Activated naive CD8-positive, alpha-beta T cell treated with anti-CD3 and anti-CD28 coated beads, Interleukin-2, amount 50 U/mL, for 16 hours (primary cell): ENCODE results near the gene PLCB4.

ENCODE experiments used
- DNase-seq: peaks from one replicate; pipeline ENCODE4 v3.0.0-alpha.2; 2020; ENCODE audit warnings: low read depth, low spot score

The PLCB4 gene

DNA sequence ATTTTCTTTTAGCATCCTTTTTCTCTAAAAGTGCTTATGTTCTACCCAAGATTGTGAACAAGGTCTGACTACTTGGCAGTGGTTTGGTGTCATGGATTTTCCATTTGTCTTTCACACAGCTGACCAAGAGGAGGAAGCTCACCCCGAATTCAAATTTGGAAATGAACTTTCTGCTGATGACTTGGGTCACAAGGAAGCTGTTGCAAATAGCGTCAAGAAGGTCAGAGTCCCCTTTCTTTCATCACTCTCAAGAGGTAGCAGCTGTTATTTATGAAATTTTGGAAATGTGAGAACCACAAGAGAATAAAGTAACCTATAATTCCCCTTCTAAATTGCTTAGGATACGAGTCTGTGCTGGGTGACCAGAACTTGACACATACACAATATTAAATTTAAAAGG is 332.5 kb downstream of the PLCB4 start:
- no peak for DNase-seq

DNA sequence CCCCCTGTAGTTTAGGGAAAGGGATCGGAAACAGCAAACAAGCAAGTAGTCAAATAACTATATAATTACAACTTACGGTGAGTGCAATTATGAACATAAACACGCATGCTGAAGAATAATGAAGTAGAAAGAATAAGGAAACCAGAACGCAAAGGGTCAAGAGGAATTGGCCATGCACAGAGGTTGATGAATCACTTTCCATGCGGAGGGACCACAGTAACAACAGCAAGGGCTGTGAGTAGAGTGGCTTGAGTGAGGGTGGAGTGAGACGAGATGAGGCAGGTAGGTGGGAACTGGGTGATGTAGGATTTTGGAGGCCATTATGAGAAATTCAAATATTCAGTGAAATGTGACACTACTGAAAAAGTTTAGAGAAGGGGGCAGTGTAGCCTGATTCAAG is 333.3 kb downstream of the PLCB4 start:
- no peak for DNase-seq

DNA sequence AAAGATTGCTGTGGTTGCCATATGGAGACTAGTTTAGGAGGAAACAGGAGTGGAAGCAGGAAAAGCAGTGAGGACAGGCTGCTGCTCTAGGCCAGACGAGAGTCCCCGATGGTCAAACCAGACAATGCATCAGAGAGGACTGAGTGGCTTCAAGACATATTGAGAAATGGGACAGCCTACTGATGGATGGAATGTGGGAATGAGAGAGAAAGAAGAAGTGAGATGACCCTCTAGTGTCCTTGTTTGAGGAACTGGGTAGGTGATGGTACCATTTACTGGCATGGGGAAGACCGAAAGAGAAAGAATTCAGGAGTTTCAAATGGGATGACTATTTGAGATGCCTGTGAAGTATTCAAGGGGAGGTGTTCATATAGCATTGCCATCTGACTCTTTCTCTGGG is 333.7 kb downstream of the PLCB4 start:
- no peak for DNase-seq

- DNase-seq: no peak
These were observed 334.6 kb downstream of the PLCB4 start for GRCh38 chr20:9403448-9403847.

- no peak for DNase-seq
These were observed 339.0 kb downstream of the PLCB4 start for GRCh38 chr20:9407805-9408421.

DNA sequence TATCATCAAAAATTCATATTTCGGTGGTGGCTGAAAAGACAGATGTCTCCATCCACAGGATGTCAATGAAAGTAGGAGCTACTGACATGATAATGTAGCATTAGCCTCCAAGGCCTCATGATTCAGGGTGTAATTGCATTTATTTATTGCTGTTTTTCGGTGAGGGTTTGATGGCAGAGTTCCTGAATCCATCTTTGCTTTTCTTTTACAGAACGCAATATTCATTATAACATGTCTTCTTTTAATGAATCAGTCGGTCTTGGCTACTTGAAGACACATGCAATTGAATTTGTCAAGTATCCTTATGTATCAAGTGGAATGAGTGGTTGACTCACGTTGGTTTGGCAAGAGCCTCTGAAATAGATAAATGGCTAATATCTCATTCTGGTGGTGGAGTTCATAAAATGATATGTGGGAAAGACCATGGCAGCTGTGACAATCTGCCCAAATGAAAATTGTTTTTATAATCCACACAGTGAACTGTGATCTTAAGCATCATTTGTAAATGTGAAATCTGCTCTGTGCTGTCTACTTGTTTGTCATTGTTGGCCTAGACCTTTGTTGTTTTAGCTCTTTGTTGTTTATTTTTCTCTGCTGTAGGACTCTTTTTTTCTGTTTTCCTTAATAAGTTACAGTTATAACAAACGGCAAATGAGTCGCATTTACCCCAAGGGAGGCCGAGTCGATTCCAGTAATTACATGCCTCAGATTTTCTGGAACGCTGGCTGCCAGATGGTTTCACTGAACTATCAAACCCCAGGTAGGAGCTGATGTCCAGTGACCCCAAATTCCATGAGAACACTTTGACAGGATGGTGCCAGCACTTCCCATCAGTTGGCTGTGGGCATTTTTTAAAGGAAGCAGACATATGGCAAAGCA is 339.8 kb downstream of the PLCB4 start:
- DNase-seq: no peak

DNA sequence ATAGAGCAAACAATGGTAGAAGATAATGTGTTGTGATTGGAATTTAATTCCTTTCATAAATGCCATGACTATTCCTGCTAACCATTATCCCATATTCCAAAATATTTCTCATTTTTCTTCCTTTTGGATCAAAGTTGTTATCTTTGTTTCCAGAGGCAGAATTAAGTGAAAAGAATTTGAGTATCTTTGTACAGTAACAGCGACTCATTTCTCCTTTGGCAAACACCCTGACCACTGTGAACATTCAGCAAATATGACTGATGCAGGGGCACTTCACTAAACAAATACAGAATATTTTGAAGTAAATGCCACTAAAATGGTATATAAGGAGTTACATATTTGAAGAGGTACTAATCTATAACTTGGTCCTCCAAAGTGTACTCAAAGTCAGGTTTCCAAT is 340.5 kb downstream of the PLCB4 start:
- no peak for DNase-seq

DNA sequence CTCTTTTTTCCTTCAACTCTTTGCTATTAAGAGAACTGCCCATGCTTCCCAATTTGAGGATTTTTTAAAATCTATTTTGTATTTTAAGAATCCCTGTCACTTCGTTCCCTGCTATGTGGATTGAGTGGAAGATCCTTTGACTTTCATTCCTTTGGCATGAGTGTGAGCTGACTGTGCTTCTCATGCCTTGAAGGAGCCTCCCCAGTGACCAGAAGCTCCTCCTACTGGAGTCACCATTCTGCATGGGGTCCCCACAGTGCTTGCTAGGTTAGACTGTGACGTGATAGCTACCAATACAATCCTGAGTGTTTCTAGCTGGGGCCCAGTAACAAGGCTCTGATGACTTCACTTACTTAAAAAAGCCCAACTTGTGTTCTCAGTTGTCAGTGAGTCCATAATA is 341.1 kb downstream of the PLCB4 start:
- no peak for DNase-seq

DNA sequence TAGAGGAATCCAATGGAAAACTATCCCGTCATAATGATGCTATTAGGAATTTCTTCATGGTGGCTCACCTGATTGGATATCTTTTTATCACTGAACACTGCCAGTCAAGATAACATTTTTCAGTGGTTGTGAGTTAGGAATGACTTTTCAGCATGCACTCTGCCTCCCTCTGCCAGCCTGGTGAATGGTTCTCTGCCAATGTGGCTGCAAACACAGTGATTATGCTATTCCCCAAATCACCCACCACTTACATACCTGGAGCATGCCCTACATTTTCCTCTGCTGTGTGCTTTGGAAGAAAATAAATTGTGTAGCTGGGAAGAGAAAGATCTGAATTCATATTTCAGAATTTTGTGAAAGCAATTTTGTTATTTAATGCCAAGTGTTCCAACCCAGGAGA is 342.9 kb downstream of the PLCB4 start:
- no peak for DNase-seq

- no peak for DNase-seq
These were observed 343.4 kb downstream of the PLCB4 start for GRCh38 chr20:9412309-9412708.

DNA sequence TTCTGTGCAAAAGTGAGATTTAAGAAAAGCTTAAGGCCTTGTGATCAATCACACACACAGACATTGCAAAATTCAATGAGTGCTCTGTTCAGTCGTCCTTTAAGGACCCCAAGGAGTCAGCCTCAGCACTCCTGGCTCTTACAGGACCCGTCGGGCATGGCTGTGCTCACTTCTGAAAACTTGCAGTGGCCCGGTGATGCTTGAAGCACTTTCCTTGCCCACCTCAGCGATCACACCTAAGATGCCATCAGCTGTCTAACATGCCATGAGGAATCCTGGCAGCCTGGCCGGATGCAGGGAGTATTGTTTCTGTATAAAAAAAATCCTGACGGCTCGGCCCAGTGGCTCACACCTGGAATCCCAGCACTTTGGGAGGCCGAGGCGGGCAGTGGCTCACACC is 344.1 kb downstream of the PLCB4 start:
- no peak for DNase-seq

- no peak for DNase-seq
These were observed 346.5 kb downstream of the PLCB4 start for GRCh38 chr20:9415426-9415825.

DNA sequence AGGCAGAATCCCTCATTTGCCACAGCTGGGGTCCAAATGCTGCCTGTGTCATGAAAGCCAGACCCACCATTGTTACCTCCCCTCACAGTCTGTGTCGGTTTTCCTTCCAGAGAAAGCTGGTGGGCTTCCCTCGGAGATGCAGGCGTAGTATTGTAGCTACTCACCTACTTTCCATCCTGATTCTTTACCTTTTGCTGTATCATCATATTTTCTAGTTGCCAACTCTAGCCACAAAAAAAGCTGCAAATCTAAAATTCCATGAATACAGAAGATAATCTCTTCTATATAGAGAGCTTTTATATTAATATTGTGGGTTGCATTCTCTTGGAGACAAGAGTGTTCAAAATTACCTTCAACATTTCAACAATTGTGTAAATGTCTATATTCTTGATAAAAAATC is 347.5 kb downstream of the PLCB4 start:
- no peak for DNase-seq

DNA sequence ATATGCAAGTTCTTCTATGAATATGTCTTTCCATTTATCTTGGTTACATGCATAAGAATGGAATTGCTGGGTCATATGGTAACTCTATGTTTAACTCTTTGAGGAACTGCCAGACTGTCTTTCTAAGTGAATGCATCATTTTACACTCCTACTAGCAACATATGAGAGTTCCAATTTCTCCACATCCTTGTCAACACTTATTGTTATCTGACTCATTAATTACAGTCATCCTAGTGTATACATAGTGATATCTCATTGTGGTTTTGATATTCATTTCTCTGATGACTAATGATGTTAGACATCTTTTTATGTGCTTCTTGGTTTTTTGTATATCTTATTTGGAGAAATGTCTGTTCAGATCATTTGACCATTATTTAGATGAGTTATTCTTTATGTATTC is 348.8 kb downstream of the PLCB4 start:
- no peak for DNase-seq

GRCh38 chr20:9422321-9423057 is 353.6 kb downstream of the PLCB4 start:
- DNase-seq: no peak

DNA sequence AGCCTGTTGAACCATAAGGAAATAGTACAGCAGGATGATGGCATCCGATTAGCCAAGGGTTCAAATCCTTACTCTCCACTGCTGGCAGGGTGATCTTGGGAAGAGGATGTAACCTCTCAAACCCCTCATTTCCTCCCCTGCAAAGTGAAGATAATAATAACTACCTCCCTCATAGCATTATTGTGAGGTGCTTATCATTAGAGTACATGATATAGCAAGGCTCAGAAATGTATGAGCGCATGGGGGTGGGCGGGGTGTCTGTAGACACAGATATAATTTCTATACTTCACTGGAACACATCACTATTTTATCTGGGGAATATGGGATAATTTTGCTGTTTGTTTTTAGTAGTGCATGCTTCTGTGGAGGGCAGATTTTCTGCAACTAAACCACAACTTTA is 355.7 kb downstream of the PLCB4 start:
- DNase-seq: no peak

DNA sequence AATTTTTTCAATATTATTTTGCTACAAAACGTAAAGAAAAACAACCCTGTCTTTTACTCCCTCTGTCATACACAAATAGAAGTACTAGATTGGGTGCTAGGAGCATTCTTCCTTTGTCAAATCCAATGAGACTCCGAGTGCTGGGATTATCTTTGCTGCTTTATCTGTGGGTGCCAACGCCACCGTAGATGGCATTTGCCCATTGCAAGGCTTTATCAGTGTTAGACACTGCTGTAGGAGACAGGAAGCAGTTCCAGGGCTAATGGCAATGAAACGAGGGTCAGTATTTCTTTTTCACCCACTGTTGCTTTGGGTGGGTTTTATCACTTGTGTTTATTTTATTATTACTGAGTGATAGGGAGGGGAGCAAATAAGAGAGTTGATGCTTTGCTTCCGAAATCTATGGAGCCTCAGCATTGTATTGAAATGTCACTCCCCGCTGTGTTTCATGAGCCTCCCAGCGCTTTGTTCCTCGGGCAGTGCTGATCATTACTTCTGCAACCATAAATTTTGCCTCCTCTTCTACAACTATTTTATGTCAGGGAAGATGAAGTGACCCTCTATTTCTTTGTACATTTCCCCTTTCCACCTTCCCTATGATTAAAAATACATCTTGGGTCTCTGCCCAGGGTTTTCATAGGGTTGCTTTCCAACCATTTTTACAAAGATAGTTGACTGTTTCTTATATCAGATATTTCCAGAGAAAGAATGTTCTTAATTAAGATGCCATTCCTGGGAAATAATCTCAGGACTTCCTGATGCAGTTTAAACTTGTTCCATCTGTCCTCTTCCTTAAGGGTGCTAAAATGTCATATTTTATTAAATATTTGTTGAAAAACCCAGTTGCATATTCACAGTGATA is 358.8 kb downstream of the PLCB4 start:
- DNase-seq: no peak

DNA sequence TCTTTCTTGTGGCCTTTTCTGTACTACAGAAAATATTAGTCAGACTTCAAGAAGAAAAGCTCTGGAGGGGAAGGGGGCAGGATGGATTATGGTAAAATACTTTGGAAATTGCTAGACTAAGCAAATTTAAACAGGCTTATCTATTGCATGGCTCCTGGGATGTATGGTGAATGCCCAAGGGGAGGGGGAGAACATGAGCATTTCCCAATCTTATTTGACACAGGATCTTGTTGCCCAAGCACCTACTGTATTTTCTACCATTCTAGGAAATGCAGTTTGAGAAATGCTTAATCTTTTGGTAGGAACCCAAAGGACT is 359.4 kb downstream of the PLCB4 start:
- DNase-seq: no peak

DNA sequence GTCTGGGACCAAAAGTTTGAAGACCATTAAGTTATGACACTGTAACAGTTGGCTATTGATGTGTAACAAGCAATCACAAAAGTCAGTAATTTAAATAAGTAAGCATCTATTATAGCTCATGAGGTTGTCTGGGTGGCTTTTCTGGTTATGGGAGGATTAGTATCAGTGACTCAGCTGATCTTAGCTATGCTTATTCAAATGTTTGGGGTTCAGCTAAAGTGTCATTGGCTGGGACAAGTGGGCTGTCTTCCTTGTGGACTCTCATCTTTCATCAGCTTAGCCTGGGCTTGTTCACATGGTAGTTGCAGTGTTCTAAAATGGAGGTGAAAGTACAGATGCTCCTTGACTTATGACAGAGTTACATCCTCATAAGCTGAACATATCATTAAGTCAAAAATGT is 370.9 kb downstream of the PLCB4 start:
- DNase-seq: no peak

- DNase-seq: no peak
These were observed 372.0 kb downstream of the PLCB4 start for GRCh38 chr20:9440892-9441291.

GRCh38 chr20:9441948-9442347 is 373.1 kb downstream of the PLCB4 start:
- no peak for DNase-seq

DNA sequence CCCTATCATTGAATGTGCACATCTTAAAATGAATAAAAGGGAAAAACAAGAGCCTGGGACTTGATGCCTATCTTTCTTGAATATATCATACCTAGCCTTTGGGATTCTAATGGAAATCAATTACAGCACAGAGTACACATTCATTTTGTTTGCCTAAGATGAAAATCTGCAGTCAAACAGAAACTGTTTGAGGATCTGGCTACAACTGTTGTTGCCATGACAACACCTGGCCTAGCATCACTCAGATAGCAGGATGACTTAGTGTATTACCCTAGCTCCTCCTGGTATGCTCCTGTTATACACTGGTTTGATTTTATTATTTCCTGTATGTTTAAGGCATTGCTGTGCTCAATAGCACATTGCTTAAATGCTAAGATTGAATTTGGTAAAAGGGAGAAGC is 374.0 kb downstream of the PLCB4 start:
- no peak for DNase-seq
